Fibroblast of mammary gland (primary cell): Measurements from ENCODE around the gene TMEM134.

Source experiments
- DNase-seq: peaks from one replicate; pipeline ENCODE4 v3.0.0-alpha.2; 2010; ENCODE audit warnings: low read depth
- H3K4me3 ChIP-seq: 2 replicates; pipeline ENCODE4 v1.5.1; 2011; ENCODE audit warnings: low read depth, mild to moderate bottlenecking, low read length, moderate library complexity; ENCODE audit not compliant: control insufficient read depth
- CTCF ChIP-seq: conservative IDR thresholded peaks from 2 replicates; pipeline ENCODE4 v1.5.1; 2011; ENCODE audit warnings: low read depth, low read length, inconsistent platforms; ENCODE audit not compliant: control insufficient read depth, insufficient read depth

TMEM134 gene

GRCh38 chr11:67493548-67494370 lies 24.7 kb upstream of the TMEM134 start:
- DNase-seq = no peak
- H3K4me3 ChIP-seq = no peak overlapping the region
- TF ChIP-seq CTCF = no peak

GRCh38 chr11:67492801-67493547 lies 23.9 kb upstream of the TMEM134 start:
- H3K4me3 ChIP-seq = no peak overlapping the region
- TF ChIP-seq CTCF = no peak
- DNase-seq = no peak

GRCh38 chr11:67492069-67492727 lies 23.1 kb upstream of the TMEM134 start:
- no peak for TF ChIP-seq CTCF

GRCh38 chr11:67491276-67492068 lies 22.4 kb upstream of the TMEM134 start:
- H3K4me3 ChIP-seq = no peak overlapping the region
- no peak for TF ChIP-seq CTCF
- DNase-seq = no peak

More at GRCh38 chr11:67492069-67492727, 23.1 kb upstream of the TMEM134 start:
- no peak for DNase-seq
- H3K4me3 ChIP-seq = no peak overlapping the region

GRCh38 chr11:67490727-67491065 lies 21.6 kb upstream of the TMEM134 start:
- no peak overlapping the region for H3K4me3 ChIP-seq

More at GRCh38 chr11:67490727-67491065, 21.6 kb upstream of the TMEM134 start:
- DNase-seq = no peak
- TF ChIP-seq CTCF = no peak
